ENCODE measurements around the gene SLCO3A1.

- TF ChIP-seq EZH2 (IDR thresholded peaks at IDR 0.05; ENCODE audit: insufficient read depth, poor library complexity, severe bottlenecking) (no peak), EZH2phosphoT487 (IDR thresholded peaks at IDR 0.05; ENCODE audit: insufficient read depth, low read depth) (no peak)
Observed at GRCh38 chr15:92078270-92078669, 224.8 kb downstream of the SLCO3A1 start.

Data from GM23248 (cell line).